Epidermal melanocyte (primary cell): Measurements from ENCODE around the gene OSBP2.
A peak's percentile ranks its signal among the peaks of the same experiment; 100 is the strongest.

Experiments used
- DNase-seq: peaks from one replicate; pipeline ENCODE4 v3.0.0; 2011; ENCODE audit warnings: low spot score; ENCODE audit not compliant: insufficient read length

The OSBP2 gene

GRCh38 chr22:30866216-30866615, 171.5 kb downstream of the OSBP2 start:
- no peak for DNase-seq

- DNase-seq: no peak
These were observed 172.2 kb downstream of the OSBP2 start for GRCh38 chr22:30866811-30867271.

DNA sequence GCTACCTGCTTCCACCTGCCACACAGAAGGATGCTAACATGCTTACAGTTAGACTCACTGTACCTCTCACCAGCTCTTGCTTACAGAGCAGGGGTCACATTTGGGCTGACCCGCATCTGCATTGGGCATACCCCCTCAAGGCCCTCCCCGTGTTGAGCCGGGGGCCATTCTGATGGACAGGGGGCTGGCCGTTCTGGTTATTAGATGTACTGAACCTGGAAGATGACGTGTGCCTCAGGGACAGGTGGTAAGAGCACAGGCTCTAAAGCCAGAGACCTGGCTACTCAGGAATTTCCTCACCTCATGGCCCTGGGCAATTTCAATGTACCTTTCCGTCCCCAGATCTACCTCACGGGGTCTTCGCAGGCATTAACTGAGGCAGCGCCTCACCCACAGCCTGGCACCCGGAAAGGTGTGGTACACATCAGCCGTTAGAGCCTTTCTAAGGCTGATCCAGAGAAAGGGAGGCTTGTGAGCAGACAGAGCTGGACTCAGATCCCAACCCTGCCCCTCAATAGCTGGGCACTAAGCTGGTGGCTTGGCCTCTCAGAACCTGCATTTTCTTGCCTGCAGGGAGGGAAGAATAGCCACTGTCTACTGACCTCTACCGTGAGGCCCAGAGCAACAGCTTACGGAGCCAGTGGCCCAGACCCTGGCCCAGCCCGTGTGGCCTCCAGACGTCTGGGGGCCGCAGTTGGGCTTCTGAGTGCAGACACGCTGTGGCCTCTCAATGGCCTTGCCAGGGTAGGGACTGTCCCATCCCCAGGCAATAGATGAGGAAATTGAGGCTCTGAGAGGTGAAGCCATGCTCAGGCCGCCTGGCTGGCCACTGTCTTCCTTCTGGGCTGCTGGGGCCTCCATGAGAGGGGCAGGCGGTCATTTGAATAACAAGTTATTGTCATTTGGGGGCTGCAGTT, 173.3 kb downstream of the OSBP2 start:
- peak; percentile 9 for DNase-seq

DNA sequence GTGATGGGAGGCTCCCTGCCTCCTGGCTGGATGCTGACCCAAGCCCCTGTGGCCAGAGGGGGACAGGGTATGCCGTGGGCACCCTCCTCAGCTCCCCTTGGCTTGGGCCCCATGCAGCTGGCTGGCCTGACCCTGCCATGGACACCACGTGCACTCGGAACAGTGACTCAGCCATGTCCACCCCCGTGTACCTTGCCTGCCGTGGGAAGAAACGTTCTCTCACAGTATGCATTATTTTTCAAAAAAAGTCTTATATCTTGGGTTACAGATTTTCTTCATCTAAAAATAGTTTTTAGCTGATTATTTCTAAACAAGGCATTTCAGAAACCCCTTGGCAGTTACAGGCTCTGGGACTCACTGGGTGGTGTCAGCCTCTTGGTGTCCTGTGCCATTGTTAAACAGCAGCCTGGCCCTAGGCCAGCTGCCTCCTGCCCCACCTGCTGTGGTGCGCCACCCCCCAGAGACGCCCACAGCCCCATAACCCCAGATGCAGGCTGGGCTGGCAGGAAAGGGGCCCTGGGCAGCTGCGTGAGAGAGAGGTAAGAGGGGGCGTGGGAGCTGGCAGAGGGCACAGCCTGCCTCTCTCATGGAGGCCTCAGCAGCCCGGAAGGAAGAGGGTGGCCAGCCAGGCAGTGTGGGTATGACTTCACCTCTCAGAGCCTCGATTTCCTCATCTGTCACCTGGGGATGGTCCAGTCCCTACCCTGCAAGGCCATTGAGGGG, 174.2 kb downstream of the OSBP2 start:
- peak; percentile 13 for DNase-seq

GRCh38 chr22:30869667-30870395, 175.2 kb downstream of the OSBP2 start:
- DNase-seq: peak; percentile 1

GRCh38 chr22:30870451-30871345, 176.0 kb downstream of the OSBP2 start:
- DNase-seq: peak; percentile 4

- DNase-seq: peak; percentile 13
These were observed 177.0 kb downstream of the OSBP2 start for GRCh38 chr22:30871391-30872284.

DNA sequence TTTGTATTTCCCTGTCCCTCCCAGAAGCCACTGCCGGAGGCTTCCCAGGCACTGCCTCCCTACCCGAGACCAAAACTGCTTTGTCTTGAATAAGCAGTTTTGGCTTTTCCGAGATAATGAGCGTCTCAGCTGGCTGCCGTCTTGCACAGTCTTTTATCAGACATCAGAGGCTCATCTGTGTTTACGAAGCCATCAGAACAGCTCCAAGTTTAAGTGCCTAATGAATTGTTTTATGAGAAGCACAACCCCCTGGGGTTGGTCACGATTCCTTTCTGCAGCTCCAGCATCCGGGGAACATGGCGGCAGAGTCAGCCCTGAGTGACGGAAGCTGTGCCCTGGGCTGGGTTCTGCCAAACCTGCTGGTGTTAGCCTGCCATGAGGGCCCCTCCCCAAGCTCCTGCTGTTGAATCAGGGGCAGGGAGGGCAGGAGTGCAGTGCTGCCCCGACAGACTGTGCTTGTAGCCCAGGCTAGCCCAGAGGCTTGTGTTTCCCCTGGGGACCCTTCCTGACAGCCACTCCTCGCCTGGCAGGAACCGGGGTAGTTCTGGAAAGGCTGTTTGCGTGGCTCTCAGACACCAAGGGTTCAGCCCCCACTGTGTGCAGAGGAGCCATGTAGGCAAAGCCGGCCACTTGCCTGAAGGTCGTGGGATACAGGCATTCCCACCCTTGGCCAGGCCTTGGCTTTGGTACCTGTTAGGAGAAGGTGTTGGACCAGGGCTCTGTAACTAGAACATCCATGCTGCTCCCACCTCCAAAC, 177.8 kb downstream of the OSBP2 start:
- peak; percentile 54 for DNase-seq

- no peak for DNase-seq
These were observed 178.5 kb downstream of the OSBP2 start for GRCh38 chr22:30873086-30873650.

DNA sequence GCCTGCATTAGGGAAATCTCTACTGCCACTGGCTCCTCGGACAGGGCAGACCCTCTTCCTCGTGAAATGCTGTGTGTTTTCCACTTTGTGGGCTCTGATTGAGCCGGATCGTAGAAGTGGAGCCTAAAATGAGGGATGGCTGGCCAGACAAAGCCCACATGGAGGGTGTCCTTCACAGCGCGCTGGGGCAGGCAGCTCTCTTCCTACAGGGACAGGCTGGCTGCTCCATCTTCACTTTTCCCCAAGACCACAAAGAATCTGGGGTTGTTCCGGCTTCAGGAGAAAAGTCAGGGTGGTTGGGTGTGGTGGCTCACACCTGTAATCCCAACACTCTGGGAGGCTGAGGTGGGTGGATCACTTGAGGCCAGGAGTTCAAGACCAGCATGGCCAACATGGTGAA, 179.0 kb downstream of the OSBP2 start:
- DNase-seq: no peak

- no peak for DNase-seq
These were observed 180.0 kb downstream of the OSBP2 start for GRCh38 chr22:30874431-30875370.

DNA sequence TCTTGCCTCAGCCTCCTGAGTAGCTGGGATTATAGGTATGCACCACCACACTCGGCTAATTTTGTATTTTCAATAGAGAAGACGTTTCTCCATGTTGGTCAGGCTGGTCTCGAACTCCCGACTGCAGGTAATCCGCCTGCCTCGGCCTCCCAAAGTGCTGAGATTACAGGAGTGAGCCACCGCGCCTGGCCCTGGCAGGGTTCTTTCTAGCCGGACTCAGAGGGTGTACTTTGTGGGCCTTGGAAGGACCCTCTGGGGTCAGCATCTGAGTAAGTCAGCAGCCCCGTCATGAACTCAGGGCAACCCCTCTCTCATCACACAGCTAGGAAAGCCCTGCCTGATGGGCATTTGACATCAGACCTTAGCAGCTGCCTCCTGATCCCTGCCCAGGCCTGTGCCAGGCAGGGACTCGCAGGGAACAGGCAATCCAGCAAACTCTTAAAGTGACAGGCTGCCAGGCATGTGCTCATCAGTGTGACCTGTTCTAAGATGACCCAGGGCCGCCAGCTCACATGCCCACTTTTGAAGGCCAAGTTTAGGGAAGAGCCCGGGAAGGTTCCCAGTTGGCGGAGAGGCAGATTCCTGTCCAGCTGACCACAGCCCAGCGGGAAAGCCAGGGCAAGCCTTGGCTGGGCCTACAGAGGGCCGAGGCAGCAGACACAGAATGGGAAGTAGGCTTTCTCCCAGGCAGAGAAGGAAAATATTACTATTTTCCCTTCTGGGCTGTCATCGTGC, 181.0 kb downstream of the OSBP2 start:
- no peak for DNase-seq

- no peak for DNase-seq
These were observed 181.6 kb downstream of the OSBP2 start for GRCh38 chr22:30876221-30876751.

GRCh38 chr22:30876915-30877553, 182.4 kb downstream of the OSBP2 start:
- no peak for DNase-seq

DNA sequence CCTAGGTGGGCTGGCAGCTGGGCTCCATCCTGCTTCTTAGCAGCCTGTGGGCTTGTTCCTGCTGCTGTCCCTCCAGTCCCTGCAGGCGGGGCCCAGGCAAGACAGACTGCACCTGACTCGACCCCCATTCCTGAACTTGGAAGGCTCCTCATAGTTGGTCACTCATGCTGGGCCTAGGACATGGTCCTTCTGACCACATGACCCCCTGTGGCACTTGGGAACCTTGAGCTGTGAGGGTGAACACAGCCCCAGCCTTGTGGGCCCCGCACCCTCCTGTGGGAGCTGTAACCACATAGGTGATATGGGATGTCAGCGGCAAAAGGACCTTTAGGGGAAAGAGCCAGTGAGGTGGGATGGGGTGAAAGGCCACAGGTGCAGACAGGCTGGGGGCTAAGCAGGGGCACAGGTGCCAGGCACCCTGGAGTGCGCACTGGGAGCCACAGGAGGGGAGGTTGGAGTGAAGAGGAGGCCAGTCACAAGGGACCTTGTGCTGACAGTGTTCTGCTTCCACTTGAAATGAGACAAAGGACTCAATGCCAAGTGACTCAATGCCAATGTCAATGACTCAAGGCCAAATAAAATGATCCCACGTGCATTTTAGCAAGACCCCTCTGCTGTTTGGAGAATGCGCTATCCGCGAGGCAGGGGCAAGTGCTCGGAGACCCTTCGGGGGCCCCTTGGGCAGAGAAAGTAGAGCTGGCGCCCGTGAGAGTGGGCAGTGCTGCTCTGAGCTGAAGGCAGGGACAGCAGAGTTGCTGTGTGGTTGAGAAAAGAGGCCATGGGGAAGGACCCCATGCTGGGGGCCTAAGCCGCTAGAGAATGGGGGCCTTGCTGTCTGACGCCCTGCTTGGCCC, 183.2 kb downstream of the OSBP2 start:
- DNase-seq: no peak
